Right atrium auricular region (tissue), 2 donors: ENCODE data around the gene ASCC3. TPM values are rescaled to one million over a fixed set of nuclear protein-coding genes. Genes with fewer than 3 reads are reported as not detected.

Experiments used
- DNase-seq: peaks from one replicate; pipeline ENCODE4 v3.0.0-alpha.2; 2019; ENCODE audit warnings: low spot score
- H3K27ac ChIP-seq, 2 donors: fragments of 200-600 bp; sonication (generic); 1 replicate in 1 of 2; 2 replicates in 1 of 2; pipeline ENCODE4 v1.5.1; 2016 to 2019
- H3K27me3 ChIP-seq, 2 donors: fragments of 200-600 bp; sonication (generic); one replicate each; pipeline versions ENCODE4 v1.5.1 to v1.6.0; 2017 to 2019
- H3K36me3 ChIP-seq: fragments of 200-600 bp; sonication (generic); one replicate; pipeline ENCODE4 v1.5.1; 2016
- H3K4me1 ChIP-seq, 2 donors: fragments of 200-600 bp; sonication (generic); one replicate each; pipeline versions ENCODE4 v1.5.1 to v1.6.0; 2017 to 2019
- H3K4me3 ChIP-seq, 2 donors: fragments of 200-600 bp; sonication (generic); 1 replicate in 1 of 2; 2 replicates in 1 of 2; pipeline ENCODE4 v1.5.1; 2017 to 2019; ENCODE audit warnings: mild to moderate bottlenecking in 1 of 2, moderate library complexity in 1 of 2
- H3K9me3 ChIP-seq, 2 donors: fragments of 200-600 bp; sonication (generic); one replicate each; pipeline ENCODE4 v1.5.1; 2019
- total RNA-seq, 2 donors: library from RNA; depleted of rRNA; stranded (reverse); fragments of >200 nt; gene quantifications; one replicate each; pipeline ENCODE4 v1.1.0, GENCODE V29; 2016
- TF ChIP-seq, protein P1 (sequence below), 2 donors: fragments of 200-600 bp; sonication (generic); IDR thresholded peaks; one replicate each; pipeline ENCODE4 v1.5.1; 2019; ENCODE audit warnings: antibody characterized with exemption in 2 of 2

ASCC3 gene
- total RNA-seq, 2 donors from 2014 or later: 18.7 to 20.0 TPM

DNA sequence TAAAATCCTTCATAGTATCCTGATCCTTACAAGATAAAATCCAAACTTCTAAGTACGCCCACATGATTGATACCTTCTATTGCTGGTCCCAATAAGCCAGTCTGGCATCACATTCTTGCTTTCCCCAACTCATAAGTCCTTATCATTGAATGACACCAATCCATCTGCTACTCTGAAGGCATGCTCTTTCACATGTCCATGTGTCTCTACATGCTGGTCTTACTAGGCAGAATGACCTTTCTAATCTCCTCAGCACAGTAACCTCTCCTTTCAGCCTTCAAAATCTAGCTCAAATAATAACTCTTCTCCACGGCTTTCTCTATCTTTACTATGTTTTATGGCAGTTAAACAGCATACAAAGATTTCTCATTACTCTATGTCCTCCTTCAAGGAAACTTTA, 71.1 kb downstream of the ASCC3 start:
- no peak for DNase-seq
- TF ChIP-seq, protein P1, sequence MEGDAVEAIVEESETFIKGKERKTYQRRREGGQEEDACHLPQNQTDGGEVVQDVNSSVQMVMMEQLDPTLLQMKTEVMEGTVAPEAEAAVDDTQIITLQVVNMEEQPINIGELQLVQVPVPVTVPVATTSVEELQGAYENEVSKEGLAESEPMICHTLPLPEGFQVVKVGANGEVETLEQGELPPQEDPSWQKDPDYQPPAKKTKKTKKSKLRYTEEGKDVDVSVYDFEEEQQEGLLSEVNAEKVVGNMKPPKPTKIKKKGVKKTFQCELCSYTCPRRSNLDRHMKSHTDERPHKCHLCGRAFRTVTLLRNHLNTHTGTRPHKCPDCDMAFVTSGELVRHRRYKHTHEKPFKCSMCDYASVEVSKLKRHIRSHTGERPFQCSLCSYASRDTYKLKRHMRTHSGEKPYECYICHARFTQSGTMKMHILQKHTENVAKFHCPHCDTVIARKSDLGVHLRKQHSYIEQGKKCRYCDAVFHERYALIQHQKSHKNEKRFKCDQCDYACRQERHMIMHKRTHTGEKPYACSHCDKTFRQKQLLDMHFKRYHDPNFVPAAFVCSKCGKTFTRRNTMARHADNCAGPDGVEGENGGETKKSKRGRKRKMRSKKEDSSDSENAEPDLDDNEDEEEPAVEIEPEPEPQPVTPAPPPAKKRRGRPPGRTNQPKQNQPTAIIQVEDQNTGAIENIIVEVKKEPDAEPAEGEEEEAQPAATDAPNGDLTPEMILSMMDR (IDR thresholded peaks at IDR 0.05): no peak
- no peaks in the 10 kb centered on the region for H3K4me1 ChIP-seq
- H3K27me3 ChIP-seq: no peaks in the 10 kb centered on the region
- no peaks in the 10 kb centered on the region for H3K9me3 ChIP-seq
- no peak overlapping the region for H3K27ac ChIP-seq
- no peak overlapping the region for H3K4me3 ChIP-seq
- peaks cover 4% of the 10 kb centered on the region for H3K36me3 ChIP-seq

DNA sequence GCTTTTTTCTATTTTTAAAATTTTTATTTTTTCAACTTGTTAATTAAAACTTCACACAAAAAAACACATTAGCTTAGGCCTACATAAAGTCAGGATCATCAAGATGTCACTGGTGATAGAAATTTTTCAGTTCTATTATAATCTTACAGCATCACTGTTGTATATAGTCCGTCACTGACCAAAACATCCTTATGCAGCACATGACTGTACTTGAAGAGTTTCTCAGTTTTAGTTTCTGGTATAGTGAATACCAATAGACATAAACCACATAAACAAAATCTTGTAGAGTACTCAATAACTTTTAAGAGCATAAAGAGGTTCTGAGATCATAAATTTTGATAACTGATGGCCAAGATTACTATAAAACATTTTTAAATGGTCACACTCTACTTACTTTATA, 71.8 kb downstream of the ASCC3 start:
- DNase-seq: no peak
- Histone ChIP-seq H3K36me3 (peaks cover 6% of the 10 kb centered on the region), H3K9me3 (no peaks in the 10 kb centered on the region)

DNA sequence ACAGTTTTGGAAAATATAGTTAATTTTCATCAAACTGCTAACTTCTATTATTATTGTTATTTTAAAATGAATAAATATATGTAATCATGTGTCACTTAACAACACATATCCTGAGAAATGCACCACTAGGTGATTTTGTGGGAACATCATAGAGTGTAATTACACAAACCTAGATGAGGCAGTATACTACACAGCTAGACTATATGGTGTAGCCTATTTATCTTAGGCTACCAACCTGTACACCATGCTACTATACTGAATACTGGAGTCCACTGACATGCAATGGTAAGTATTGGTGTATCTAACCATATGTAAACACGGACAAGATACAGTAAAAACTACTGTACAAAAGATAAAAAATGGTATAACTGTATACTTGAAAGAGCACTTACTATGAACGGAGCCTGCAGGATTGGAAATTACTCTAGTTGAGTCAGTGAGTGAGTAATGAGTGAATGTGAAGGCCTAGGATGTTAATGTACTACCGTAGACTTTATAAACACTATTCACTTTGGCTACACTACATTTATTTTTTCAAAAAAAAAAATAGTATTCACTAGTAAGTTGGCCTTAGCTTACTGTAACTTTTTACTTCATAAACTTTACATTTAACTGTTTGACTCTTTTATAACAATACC, 72.4 kb downstream of the ASCC3 start:
- Histone ChIP-seq H3K27ac (no peak overlapping the region), H3K4me3 (no peak overlapping the region), H3K4me1 (no peaks in the 10 kb centered on the region), H3K27me3 (no peaks in the 10 kb centered on the region), H3K9me3 (no peaks in the 10 kb centered on the region), H3K36me3 (peaks cover 6% of the 10 kb centered on the region)
- DNase-seq: no peak
- TF ChIP-seq, protein P1 (IDR thresholded peaks at IDR 0.05): no peak

More for the DNA sequence above, 71.8 kb downstream of the ASCC3 start:
- TF ChIP-seq, protein P1 (IDR thresholded peaks at IDR 0.05): no peak
- H3K4me3 ChIP-seq: no peak overlapping the region
- H3K27ac ChIP-seq: no peak overlapping the region
- no peaks in the 10 kb centered on the region for H3K27me3 ChIP-seq
- H3K4me1 ChIP-seq: no peaks in the 10 kb centered on the region

DNA sequence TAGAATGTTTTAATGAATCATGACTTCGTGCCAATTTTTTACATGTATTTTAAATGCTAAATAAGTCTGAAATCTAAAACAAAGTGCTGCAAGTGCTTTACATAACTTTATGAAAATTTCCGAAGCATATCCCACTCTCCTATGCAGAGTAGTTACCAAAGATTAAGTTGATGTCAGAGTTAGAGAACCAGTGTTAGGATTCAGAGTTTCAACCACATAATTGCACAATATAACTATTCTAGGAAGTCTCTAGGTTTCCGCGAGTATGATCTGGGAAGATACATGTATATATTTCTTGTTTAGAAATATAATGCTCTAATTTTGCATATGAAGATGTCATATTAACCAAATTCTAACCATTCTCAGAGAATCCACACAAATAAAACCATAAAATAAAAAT, 74.8 kb downstream of the ASCC3 start:
- Histone ChIP-seq H3K36me3 (peaks cover 6% of the 10 kb centered on the region), H3K27ac (no peak overlapping the region), H3K4me3 (no peak overlapping the region), H3K9me3 (no peaks in the 10 kb centered on the region), H3K27me3 (no peaks in the 10 kb centered on the region), H3K4me1 (no peaks in the 10 kb centered on the region)
- no peak for DNase-seq
- TF ChIP-seq, protein P1 (IDR thresholded peaks at IDR 0.05): no peak

DNA sequence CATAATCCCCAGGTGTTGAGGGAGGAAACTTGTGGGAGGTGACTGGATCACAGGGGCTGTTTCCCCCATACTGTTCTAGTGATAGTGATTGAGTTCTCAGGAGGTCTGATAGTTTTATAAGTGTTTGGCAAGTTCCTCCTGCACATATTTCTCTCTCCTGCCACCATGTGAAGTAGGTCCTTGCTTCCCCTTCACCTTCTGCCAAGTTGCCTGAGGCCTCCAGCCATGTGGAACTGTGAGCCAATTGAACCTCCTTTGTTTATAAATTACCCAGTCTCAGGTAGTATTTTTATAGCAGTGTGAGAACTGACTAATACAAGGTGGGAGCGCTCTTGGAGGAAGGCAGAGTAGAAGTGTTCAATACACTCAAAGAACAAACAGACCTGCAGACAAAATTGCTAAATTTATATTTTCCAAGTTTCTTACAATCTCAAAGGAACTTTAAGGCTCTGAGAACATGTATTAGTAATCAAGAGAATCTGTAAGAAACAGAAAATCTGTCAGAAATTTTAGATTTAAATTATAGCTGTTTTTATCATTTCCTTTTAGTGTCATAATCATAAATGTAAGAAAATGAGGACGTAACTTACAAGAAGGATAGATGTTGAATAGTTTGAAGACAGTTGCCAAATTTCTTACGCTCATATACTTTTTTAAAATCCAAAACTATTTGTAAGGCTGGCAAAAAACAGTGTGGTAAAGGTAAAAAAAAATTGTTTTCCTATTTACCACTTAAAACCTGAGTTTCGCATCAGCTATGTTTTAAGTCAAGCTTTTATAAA, 77.7 kb downstream of the ASCC3 start:
- H3K4me1 ChIP-seq: no peaks in the 10 kb centered on the region
- H3K9me3 ChIP-seq: no peaks in the 10 kb centered on the region
- H3K27me3 ChIP-seq: no peaks in the 10 kb centered on the region
- H3K36me3 ChIP-seq: peaks cover 6% of the 10 kb centered on the region
- no peak overlapping the region for H3K4me3 ChIP-seq
- TF ChIP-seq, protein P1 (IDR thresholded peaks at IDR 0.05): no peak
- no peak overlapping the region for H3K27ac ChIP-seq
- no peak for DNase-seq
